GM18873 (cell line): Measurements from ENCODE around the gene STRIT1.

ENCODE experiments used
- ATAC-seq: cut with Tn5 transposase; IDR thresholded peaks from one replicate; pipeline ENCODE4 v1.9.1; 2021; ENCODE audit warnings: mild to moderate bottlenecking, moderate library complexity, moderate number of reproducible peaks; ENCODE audit not compliant: unreplicated experiment, low FRiP score

STRIT1 gene

DNA sequence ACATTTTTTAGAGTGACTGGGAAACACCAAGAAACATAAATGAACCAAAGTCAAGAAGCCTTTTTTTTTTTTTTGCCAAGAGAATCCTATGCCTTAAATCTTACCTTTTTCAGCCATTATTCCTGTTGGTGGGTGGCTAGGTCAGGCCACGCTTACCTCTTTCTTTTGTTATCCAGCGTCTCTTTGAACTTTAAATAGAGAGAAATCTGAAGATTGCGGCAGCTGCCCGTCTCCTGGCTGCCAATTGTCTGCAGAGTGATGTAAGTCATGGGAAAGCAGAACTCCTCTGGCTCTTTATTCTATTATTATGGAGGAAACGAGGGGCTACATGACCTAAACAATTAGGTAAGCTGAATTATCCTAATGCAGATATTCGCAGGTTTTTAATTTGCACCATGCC lies at the start of gene STRIT1:
Gene STRIT1 (minus strand): TSS at position 168 of the 400 bp plus-strand sequence.
- ATAC-seq: no peak

DNA sequence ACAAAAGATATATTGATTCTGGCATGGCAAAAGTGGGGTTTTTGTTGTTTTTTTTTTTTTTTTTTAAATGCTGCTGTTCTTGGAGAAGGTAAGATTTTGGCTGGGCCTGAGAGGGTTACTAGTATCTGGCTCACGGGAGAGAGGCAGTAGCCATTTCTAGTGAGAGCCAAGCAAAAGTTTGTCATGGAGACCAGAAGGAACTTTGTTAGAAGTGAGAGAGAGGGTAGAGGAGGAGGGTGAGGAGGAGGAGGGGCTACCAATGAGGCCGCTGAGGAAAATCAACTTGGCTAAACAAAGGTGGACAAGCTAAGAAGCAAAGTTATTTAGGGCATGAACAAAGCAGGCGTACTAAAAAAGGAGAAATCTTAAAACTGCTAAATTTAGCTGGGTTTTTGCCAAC lies 48.9 kb upstream of the STRIT1 start:
- ATAC-seq: no peak

DNA sequence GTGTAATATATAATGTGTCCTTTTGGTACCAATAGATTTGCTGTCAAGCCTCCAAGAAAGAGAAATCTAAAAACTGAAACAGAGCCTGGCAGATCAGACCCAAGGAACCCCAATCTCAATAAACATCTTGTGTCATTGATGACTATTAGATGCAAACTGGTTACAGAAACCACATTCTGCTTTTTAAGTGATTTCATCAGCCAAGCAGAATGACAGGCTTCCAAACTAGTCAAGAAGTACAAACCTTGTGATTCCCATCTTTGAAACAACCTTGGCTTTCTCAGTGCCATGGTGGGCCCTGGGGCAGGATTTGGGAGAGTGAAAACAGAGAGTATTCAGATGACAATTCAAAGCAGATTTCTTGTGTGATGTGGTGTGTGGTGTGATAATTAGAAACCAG lies 45.6 kb upstream of the STRIT1 start:
- no peak for ATAC-seq

DNA sequence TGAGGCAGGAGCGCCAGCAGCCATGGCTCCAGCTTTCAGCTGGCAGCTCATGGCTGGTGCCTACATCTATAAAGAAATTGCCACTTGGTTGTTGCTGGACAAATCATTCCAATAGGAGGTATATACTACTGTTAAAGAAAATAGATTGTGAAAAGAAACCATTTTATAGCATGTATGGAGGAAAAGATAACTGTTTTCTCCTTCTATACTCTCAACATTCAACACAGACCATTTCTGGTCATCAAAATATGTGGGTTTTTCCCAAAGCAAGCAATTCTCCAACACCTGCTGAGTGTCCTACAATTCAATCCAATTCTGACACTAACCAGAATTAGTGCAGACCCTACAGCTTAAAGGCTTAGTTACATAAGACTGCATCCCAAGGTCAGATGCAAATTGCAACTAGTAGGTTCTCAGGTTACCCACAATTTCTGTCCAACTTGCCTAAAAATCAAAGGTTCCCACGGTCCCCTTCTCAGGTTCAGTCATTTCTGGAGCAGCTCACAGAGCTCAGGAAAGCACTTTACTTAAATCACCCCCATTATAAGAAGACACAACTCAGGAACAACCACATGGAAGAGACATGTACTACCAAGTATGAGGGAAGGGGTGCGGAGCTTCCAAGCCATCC lies 42.4 kb upstream of the STRIT1 start:
- ATAC-seq: no peak

DNA sequence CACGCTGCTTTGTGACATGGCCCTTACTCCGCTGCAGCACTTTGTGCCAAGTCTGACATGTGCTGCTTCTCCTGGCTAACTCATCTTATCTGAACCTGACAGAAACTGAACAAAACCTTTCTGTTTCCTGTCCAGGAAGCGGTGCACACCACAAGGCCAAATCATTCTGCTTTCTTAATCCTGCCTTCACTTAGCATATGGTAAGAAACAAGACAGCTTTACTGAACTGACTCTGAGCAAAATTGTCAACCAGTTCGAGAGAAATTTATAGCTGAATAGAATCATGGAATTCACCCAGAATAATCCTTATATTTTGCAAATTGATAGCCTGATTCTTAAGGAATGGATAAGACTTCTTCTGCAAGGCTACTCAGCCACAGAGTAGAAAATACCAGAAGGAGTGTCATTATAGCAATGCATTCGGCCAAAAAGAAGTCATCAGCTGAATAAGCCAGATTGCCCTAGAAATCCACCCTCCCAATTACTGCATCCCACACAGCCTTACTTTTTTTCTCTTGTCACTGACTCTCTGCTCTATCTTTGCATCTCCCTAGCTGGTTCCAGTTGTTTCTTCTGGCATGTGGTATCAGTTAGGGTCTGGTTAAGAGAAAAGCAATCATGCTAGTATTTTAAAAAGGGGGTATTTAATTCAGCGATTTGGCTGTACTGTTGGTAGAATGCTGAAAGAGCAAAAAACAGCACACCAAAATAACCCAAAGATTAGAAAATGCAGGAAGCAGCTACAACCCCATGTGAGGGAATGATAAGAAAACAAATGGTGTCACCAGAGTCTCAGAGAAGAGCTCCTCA lies 41.6 kb upstream of the STRIT1 start:
- peak; percentile 89 for ATAC-seq

DNA sequence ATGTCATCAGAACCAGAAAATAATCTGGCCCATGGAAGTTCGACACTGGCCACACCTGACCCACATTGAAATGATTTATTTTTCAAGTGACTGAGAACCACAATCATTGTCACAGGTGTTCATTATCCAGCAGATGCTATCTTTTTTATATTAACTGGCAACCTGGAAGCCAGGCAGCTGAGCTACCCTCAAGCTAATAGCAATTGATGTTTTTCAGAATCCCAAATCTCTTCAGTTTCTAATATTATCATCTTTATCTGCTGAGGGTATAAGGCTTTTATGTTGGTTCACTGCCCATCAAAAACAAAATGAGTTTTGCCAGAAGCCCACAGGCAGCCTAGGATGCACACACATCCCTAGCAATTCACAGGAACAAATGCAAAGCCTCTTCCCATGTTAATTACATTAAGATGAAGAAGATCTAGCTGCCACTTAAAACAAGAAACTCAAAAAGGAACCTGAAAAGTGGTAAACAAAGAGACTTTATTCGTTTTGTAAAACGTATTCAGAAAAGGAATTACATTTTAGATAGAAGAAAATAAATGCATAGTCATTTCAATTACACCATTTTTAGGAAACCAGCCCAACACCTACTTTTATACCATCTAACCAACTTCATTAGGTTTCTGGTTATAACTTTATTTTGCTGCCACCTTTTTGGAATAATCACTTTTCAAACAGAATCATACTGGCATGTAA lies 40.9 kb upstream of the STRIT1 start:
- ATAC-seq: no peak

DNA sequence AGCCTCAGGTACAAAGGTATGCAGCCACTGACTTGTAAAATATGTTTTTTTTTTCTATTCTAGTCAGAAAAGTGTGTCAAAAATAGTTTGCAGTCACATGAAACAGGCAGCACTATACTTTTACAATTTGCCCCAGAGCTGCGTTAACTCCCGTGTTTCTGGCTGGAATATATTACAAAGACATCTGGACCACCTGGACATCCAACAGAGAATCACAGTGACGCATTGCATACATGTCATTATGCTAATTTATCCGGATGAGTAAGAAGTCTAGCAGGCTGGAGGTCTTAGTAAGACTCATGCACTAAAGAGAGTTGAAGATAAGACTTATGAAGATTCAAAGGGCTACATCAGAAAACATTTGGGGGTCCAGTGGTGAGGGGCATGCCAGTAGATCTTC lies 39.2 kb upstream of the STRIT1 start:
- ATAC-seq: no peak

DNA sequence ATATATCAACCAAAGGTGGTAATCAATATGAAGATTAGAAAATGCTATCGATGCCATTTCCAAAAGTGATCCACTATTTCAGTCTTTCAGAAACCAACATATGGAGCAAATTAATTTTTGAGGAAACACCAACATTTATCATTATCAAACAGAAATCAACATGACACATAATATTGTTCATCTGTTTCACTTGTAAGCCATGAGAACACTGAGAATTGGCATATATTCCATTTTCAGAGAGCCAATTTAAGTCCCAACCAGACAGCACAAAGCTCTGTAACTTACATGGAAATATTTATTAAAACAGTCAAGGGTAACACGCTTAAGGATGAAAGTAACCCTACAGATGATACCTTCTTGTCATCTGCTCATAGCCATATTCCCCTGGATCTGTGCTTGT lies 37.6 kb upstream of the STRIT1 start:
- ATAC-seq: no peak

DNA sequence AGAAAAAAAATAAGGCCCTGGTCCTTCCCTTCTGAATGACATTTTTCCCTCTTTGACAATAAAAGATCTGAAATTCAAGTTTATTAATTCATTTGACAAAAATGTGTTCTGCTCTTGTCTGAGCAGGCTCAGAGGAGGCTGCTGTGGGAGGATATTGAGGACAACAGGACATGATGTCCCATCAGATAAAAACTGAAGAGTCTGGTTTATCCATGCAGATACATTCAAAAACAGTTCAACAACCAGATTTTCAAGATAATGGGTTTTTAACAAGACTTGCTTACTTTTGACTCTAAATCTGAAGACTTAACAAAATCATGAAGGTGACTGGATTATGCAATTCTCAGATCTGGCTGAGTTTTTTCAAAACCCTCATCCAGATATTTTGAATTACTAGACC lies 36.9 kb upstream of the STRIT1 start:
- ATAC-seq: no peak

DNA sequence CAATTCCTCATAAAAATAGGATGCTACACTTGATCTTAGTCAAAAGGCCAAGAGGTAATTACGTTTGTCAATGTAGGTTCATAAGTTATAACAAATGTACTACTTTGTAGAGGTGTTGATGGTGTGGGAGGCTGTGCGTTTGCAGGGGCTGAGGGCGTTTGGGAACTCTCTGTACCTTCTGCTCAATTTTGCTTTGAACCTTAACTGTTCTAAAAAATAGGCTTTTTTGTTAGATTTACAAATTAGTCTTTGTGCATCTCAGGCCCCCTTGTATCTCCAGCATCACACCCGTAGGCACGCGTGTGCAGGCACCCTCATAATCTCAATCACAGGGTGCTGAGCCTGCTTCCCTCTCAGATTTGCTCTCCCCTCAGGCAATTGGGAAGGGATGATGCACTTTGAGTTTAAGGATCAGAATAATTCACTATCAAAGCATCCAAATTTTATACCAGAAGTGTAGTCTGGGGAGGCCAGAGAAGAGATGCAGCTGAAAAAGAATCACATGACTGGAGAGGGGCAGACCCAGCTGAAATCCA lies 36.1 kb upstream of the STRIT1 start:
- no peak for ATAC-seq

DNA sequence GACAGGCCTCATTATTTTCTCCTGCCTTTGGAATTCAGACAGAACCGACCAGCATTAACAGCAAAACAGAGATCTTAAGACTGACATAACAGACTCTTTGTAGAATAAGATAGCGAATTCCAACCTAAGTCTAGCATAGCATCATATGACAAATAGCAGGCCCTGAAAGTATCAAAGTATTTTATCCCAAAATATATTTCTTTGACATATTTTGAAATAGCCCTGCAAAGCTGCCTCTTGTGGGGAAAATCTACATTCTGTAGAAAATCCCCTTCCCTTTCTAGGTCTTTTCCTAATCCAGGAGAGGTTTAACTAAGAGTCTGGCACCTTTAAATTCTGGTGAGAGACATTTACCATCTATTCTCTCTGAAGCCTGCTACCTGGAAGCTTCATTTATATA lies 34.4 kb upstream of the STRIT1 start:
- no peak for ATAC-seq

DNA sequence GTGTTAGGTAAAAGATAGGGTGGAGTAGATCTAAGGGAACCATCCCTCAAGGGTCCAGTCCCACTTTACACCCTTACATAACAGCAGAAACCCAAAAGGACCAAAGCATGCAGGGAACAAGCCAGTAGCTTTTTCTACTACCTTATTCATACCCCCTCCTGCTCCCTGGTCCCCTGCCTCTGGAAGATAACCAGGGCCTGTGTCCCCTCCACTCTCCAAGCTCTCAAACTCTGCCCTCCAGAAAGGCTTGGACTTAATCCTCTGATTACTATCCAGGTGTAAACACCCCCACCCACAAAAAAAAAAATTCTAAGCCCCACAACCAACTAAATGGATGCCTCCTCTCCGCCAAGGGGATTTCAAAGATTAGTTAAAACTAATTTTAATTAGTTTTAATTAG lies 33.9 kb upstream of the STRIT1 start:
- no peak for ATAC-seq

DNA sequence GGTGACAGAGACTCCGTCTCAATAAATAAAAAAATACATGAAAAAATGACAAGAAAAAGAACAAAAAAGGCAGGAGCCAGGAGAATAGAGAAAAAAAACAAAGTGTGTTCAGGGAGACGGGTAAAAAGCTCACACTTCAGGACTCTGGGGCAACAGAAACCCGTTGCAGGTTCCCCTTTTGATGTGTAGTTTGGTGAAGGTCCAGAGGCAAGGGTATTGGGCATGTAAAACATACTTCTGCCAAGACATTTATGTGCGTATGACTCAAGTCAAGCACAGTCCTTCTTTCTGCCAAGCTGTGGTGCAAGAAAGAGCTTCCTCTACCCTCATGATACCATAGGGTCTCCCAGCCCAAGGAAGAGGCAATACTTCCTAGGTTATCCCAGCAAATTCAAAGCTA lies 33.4 kb upstream of the STRIT1 start:
- ATAC-seq: no peak

DNA sequence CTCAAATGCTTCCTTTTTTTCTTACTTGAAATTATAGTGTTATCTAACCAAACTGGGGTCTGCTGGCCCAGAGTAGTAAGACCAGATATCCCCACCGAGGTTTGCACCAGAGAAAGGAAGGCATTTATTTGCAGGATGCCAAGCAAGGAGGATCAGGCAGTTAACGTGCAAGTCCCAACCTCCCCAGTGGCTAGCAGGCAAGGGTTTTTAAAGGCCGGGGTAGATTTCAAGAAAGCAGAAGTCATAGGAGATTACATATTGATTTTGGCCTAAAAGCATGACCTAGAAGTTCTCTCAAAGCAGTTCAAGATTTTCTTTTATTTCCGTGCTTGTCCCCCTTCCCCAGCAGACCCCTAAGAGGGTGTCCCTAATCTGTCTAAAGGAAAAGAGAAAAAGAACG lies 32.8 kb upstream of the STRIT1 start:
- no peak for ATAC-seq

DNA sequence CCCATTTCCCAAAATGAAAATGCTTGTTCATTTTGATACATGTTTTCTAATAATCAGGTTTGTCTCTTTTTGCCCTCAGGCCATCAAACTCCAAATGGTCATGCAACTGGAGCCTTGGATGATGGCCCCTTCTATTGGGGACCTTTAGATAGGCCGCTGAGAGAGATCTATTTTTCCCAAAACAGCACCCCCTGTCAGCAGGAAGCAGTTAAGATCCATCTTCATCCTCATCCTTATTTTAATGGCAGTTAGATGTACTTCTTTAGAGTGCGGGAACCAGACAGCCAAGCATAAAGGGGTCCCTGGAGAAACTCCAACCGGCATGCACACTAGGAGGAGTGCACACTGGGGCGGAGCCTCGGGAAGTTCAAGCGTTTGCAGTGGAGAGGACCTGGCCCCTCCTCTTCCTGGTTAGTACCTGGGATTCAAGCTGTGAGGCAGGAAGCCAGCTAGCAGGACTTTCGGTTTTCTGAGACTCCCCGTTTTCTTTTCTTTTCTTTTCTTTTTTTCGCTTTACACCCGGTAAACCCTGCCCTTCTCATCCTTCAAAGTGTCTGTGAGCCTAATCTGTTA lies 31.9 kb upstream of the STRIT1 start:
- ATAC-seq: no peak

DNA sequence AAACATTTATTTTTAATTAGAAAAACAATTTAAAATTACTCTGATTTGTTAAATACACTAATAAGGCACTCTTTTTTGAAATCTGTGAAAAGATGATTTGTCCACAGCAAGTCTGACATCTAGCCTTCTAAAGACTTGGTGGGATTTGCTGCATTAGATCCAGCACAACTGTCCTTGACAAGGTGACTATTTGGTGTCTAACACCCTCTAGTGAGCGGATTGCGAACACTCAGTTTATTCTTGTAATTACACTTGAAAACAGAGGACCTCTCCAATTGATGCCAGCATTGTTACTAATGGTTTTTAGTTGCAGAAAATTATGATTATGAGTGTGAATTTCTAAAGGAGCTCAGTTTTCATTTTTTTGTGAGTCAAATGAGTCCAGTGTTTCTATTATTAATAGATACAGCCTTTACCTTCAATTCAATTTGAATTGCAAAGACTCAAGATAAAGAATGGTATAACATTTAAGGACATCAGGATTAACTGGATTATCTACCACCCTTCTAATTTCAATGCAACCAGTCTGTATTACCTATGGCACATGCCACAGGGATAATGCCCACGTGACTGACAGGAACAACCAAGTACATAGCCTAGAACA lies 29.7 kb upstream of the STRIT1 start:
- ATAC-seq: peak; percentile 61

DNA sequence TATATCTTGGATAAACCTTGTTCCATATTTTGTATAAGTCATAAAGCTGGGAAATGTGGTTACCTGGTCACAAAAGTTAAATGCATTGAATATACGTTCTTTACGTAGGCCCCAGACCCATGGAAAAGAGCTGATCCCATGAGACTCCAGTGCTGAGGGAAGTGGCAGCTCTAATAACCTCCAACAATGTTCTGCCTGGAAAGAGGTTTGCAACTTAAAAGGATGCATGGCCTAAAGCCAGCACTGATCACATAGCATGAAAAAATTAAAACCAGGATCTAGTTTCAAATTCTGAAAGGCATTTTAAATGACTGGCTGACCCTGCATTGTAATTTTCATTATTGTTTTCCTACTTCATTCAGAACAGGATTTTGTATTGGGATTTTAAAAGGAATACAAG lies 27.9 kb upstream of the STRIT1 start:
- ATAC-seq: no peak

DNA sequence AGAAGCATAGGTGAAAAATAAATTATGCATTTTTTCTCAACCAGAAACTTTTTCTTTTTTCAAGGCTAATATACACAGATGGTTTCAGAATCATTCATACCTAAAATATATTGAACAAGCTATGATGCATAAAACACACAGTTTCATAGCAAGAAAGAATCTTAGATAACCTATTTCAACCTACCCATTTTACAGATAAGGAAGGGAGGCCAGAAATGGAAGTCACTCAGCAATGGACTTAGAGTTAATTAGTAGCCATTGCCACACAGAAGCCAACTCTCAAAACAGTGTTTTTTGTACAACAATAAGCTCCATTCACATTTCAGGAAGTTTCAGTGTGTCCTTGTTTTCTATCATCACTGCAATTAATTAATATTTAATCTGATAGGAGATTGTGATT lies 27.5 kb upstream of the STRIT1 start:
- no peak for ATAC-seq

DNA sequence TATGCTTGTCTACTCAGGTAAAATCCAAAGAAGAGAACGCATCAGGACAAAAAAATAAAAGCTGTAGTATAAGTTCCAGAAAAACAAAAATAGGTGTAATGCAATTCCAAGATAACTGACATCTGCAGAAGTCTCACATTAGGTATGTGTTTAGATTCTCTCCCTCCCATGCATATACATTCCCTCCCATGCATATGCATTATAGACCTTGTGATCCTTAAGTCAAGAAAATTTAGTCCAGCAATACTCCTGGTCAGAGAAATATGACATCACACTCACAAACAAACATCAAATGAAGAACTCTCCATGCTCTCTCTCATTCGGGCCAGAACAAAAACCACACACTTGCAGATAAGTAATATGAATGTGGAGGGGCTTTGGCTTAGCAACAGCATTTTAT lies 25.3 kb upstream of the STRIT1 start:
- ATAC-seq: no peak

DNA sequence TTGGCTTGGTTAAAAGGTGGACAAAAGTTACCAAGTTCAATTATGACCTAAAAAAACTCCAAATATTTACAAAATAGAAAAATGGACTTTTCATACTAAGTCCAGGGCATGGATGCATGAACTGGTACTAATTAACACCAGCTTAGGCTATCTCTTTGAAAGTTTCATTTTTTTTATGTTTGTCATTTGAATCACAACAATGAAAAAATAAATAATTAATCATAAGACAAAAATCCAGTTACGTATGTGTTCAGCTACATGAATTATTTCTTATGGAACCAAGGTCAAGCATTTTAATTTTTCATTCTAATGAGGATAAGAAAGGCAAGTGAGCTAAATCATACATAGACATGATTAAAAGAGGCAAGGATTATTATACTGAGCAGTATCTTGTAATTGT lies 23.7 kb upstream of the STRIT1 start:
- ATAC-seq: no peak

DNA sequence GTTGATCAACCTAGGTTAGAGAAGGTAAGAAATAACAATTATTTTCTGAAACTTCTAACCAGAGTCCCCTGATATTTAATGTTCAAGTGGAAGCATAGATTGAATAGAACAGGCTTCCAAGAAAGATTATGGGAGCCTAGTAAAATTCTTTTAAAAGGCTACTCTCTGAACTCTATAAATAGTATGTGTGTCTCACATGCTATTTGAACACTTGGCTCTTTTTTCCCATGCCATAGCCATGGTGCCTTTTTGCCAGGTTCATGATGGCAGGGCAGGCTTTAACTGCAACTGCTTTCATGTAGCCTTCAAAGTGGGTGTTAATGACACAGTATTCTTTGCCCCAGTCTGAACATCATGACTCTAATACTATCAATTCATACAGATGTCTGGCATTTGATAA lies 22.9 kb upstream of the STRIT1 start:
- ATAC-seq: no peak
